HG03558 (cell line): Measurements from ENCODE around the gene NPR2.

Experiments used
- ATAC-seq: cut with Tn5 transposase; IDR thresholded peaks from one replicate; pipeline ENCODE4 v1.9.1; 2021; ENCODE audit warnings: moderate number of reproducible peaks; ENCODE audit not compliant: unreplicated experiment; ENCODE audit errors: extremely low read depth

NPR2 gene

GRCh38 chr9:35763181-35763580 is 28.2 kb upstream of the NPR2 start:
- no peak for ATAC-seq

- no peak for ATAC-seq
Measured at GRCh38 chr9:35763803-35764202, 27.6 kb upstream of the NPR2 start.

GRCh38 chr9:35766997-35767396 is 24.4 kb upstream of the NPR2 start:
- ATAC-seq: no peak

- no peak for ATAC-seq
Measured at GRCh38 chr9:35767458-35767857, 23.9 kb upstream of the NPR2 start.

- no peak for ATAC-seq
Measured at GRCh38 chr9:35769763-35770162, 21.6 kb upstream of the NPR2 start.

GRCh38 chr9:35771075-35771433 is 20.3 kb upstream of the NPR2 start:
- ATAC-seq: no peak

GRCh38 chr9:35771534-35771933 is 19.9 kb upstream of the NPR2 start:
- no peak for ATAC-seq

GRCh38 chr9:35771943-35772342 is 19.4 kb upstream of the NPR2 start:
- ATAC-seq: no peak

GRCh38 chr9:35774907-35775635 is 16.3 kb upstream of the NPR2 start:
- no peak for ATAC-seq

- no peak for ATAC-seq
Measured at GRCh38 chr9:35776018-35776417, 15.4 kb upstream of the NPR2 start.

- ATAC-seq: no peak
Measured at GRCh38 chr9:35778496-35778895, 12.9 kb upstream of the NPR2 start.

- ATAC-seq: no peak
Measured at GRCh38 chr9:35781066-35781465, 10.3 kb upstream of the NPR2 start.

GRCh38 chr9:35783418-35783817 is 8.0 kb upstream of the NPR2 start:
- no peak for ATAC-seq

GRCh38 chr9:35789541-35789940 is 1.9 kb upstream of the NPR2 start:
- ATAC-seq: no peak

- no peak for ATAC-seq
Measured at GRCh38 chr9:35790025-35790384, 1.4 kb upstream of the NPR2 start.

- ATAC-seq: no peak
Measured at GRCh38 chr9:35790385-35791296, 750 bp upstream of the NPR2 start.

GRCh38 chr9:35792024-35792813 is 828 bp downstream of the NPR2 start:
- no peak for ATAC-seq

GRCh38 chr9:35792826-35793225 is 1.4 kb downstream of the NPR2 start:
- no peak for ATAC-seq

GRCh38 chr9:35793461-35793860 is 2.1 kb downstream of the NPR2 start:
- no peak for ATAC-seq

- ATAC-seq: no peak
Measured at GRCh38 chr9:35795695-35796094, 4.3 kb downstream of the NPR2 start.
